Measurements from ENCODE around the gene SCCPDH. TPM values are rescaled to one million over a fixed set of nuclear protein-coding genes. Genes with fewer than 3 reads are reported as not detected.
"Not testable (repeated sequence)": the region's sequence is repeated elsewhere in the genome, so short reads cannot be mapped to it uniquely, and the experiment has no call there.

Gene SCCPDH
- total and polyA plus RNA-seq, 10 donors, result 6.8 to 15.8 (median 13.0) TPM

DNA sequence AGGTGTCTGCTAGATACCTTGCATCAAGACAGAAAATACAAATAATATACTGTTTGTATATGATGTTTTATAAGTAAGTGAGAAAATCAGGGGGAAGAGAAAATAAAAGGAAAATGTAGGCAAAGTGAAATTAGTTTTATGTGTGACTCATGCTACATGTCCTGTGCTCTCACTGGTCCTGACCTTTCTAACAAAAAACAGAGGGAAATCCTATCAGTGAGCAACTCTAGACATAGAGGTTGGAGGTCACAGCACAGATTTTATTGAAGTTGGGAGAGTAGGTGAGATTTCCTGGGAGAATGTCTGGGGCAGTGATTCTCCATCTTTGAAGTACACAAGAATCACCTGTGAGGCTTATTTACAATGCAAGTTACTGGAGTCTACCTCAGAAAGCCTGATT is 9.5 kb downstream of the SCCPDH start:
- no peak overlapping the region for H3K27ac ChIP-seq
- peaks cover 0 to 100% (median 43%) of the 10 kb centered on the region in 6 donors for H3K36me3 ChIP-seq

DNA sequence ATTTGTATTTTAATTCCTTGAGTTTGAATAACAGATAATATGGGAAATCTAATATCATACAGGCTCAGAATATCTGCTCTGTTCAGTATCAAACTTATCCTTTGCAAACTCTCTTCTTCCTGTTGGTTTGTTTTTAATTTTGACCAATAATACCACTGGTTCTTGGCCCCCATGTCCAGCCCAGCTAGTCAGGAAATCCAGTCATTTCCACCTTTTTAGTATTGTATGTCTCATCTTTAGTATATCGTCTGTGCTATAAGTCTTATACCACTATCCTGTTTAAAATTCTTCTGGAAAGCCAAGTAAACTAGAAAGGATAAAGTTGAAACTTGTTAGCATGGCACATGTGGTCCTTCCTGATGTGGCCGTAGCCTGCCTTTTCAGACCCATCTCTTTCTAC is 10.7 kb downstream of the SCCPDH start:
- Histone ChIP-seq H3K27ac (no peak overlapping the region), H3K4me3 (no peak overlapping the region), H3K36me3 (peaks cover 0 to 97% (median 37%) of the 10 kb centered on the region in 6 donors), H3K27me3 (replicated peaks in 1 of 7) (no peaks in the 10 kb centered on the region), H3K4me1 (peaks cover 0 to 5% (median 0%) of the 10 kb centered on the region in 6 donors), H3K9me3 (peaks cover 0 to 6% (median under 1%) of the 10 kb centered on the region in 8 donors)
- no peak for DNase-seq
- 82 to 90% (median 85%) methylated on average over 2 of the region's 2 CpGs for WGBS, 5 donors
- TF ChIP-seq, protein P1, sequence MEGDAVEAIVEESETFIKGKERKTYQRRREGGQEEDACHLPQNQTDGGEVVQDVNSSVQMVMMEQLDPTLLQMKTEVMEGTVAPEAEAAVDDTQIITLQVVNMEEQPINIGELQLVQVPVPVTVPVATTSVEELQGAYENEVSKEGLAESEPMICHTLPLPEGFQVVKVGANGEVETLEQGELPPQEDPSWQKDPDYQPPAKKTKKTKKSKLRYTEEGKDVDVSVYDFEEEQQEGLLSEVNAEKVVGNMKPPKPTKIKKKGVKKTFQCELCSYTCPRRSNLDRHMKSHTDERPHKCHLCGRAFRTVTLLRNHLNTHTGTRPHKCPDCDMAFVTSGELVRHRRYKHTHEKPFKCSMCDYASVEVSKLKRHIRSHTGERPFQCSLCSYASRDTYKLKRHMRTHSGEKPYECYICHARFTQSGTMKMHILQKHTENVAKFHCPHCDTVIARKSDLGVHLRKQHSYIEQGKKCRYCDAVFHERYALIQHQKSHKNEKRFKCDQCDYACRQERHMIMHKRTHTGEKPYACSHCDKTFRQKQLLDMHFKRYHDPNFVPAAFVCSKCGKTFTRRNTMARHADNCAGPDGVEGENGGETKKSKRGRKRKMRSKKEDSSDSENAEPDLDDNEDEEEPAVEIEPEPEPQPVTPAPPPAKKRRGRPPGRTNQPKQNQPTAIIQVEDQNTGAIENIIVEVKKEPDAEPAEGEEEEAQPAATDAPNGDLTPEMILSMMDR (IDR thresholded peaks at IDR 0.05 in 8 of 11, conservative IDR thresholded peaks at IDR 0.05 in 3 of 11), result no peak
- TF ChIP-seq POLR2AphosphoS5 (IDR thresholded peaks at IDR 0.05), result no peak
- no peak for TF ChIP-seq POLR2A (IDR thresholded peaks at IDR 0.05)
- intact Hi-C loops (cut with DNase I; ENCODE audit: low total_unique reads), result no loop called here

More for the DNA sequence above, 9.5 kb downstream of the SCCPDH start:
- Histone ChIP-seq H3K4me3 (no peak overlapping the region), H3K9me3 (peaks cover 0 to 15% (median 9%) of the 10 kb centered on the region in 8 donors), H3K27me3 (replicated peaks in 1 of 7) (no peaks in the 10 kb centered on the region), H3K4me1 (peaks cover 0 to 5% (median 0%) of the 10 kb centered on the region in 6 donors)
- no peak for DNase-seq
- intact Hi-C loops (cut with DNase I; ENCODE audit: low total_unique reads), result no loop called here
- TF ChIP-seq POLR2A (IDR thresholded peaks at IDR 0.05) (no peak), POLR2AphosphoS5 (IDR thresholded peaks at IDR 0.05) (no peak)
- TF ChIP-seq, protein P1 (IDR thresholded peaks at IDR 0.05 in 8 of 11, conservative IDR thresholded peaks at IDR 0.05 in 3 of 11), result no peak

DNA sequence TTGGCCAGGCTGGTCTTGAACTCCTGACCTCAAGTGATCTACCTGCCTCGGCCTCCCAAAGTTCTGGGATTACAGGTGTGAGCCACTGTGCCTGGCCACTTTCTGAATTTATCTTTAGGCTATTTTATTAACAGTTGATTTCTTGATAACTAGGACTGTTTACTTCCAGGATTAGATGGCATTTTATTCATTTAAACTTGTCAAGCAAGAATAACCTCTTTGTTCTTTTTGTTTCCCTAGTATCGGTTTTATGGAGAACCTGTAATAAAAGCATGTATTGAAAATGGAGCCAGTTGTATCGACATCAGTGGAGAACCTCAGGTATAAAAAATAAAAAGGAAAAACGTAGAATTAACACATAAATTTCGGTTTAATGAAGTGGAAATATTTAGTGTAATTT is 11.5 kb downstream of the SCCPDH start:
- Histone ChIP-seq H3K4me3 (no peak overlapping the region), H3K4me1 (peaks cover 0 to 5% (median 0%) of the 10 kb centered on the region in 6 donors), H3K9me3 (peaks cover 0 to 11% (median 4%) of the 10 kb centered on the region in 8 donors), H3K27ac (no peak overlapping the region), H3K36me3 (peaks cover 0 to 97% (median 36%) of the 10 kb centered on the region in 6 donors), H3K27me3 (replicated peaks in 1 of 7) (no peaks in the 10 kb centered on the region)
- DNase-seq, result no peak
- TF ChIP-seq POLR2AphosphoS5 (IDR thresholded peaks at IDR 0.05), result no peak
- WGBS, 5 donors, result 93 to 99% (median 97%) methylated on average over 5 of the region's 5 CpGs
- intact Hi-C loops (cut with DNase I; ENCODE audit: low total_unique reads), result no loop called here

DNA sequence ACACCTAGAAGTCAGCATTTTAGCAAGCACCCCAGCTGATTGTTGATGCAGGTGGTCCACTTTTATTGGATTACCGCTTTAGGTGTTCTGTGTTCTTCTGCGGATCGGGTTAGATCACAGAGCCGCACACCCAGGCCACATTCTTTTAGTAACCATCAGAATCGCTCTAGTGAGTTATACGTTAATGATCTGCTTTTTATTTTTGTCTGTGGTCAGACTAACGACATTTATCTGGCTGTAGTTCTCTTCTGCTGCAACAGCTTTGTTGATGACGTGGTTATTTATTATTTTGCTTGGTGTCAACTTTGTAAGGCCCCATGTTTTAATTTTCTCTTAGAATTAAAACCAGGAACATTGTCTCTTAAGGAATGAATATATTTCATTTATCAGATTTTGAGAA is 18.2 kb downstream of the SCCPDH start:
- TF ChIP-seq, protein P1 (IDR thresholded peaks at IDR 0.05 in 8 of 11, conservative IDR thresholded peaks at IDR 0.05 in 3 of 11), result no peak
- TF ChIP-seq POLR2AphosphoS5 (IDR thresholded peaks at IDR 0.05), result no peak
- TF ChIP-seq POLR2A (IDR thresholded peaks at IDR 0.05), result no peak
- H3K27ac ChIP-seq, result no peak overlapping the region
- no peaks in the 10 kb centered on the region for H3K4me1 ChIP-seq
- 88 to 95% (median 92%) methylated on average over 8 of the region's 8 CpGs for WGBS, 5 donors
- DNase-seq, result no peak
- intact Hi-C loops (cut with DNase I; ENCODE audit: low total_unique reads), result no loop called here
- H3K4me3 ChIP-seq, result no peak overlapping the region
- H3K27me3 ChIP-seq (replicated peaks in 1 of 7), result no peaks in the 10 kb centered on the region
- peaks cover 0 to 79% (median 29%) of the 10 kb centered on the region in 6 donors for H3K36me3 ChIP-seq
- peaks cover 0 to 28% (median 22%) of the 10 kb centered on the region in 8 donors for H3K9me3 ChIP-seq

DNA sequence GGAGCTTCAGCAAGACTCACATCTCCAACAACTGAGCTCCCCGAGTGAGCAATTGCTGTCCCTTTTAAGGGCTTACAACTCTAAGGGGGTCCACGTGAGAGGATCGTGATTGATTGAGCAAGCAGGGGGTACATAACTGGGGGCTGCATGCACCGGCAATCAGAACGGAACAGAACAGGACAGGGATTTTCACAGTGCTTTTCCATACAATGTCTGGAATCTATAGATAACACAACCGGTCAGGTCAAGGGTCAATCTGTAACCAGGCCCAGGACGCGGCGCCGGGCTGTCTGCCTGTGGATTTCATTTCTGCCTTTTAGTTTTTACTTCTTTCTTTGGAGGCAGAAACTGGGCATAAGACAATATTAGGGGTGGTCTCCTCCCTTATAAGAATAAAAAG is 21.9 kb downstream of the SCCPDH start:
- H3K4me1 ChIP-seq; DNase-seq; intact Hi-C loops (cut with DNase I; ENCODE audit: low total_unique reads); H3K4me3 ChIP-seq; H3K27ac ChIP-seq; H3K27me3 ChIP-seq (replicated peaks in 1 of 7): not testable (repeated sequence)
- Histone ChIP-seq H3K36me3 (peaks cover 0 to 59% (median 17%) of the 10 kb centered on the region in 6 donors), H3K9me3 (peaks cover 0 to 18% (median 11%) of the 10 kb centered on the region in 8 donors)
- 94 to 98% (median 96%) methylated on average over 9 to 10 of the region's 10 CpGs for WGBS, 5 donors
